Loucy (cell line): ENCODE results near the gene LAMB1.

Source experiments
- H2AFZ ChIP-seq: fragments of 200-600 bp; sonication (generic); 2 replicates; pipeline ENCODE4 v1.6.0; 2016; ENCODE audit warnings: antibody characterized with exemption, mild to moderate bottlenecking, low read length, moderate library complexity
- H3F3A ChIP-seq: fragments of 200-600 bp; 2 replicates; pipeline ENCODE4 v1.6.0; 2016; ENCODE audit warnings: antibody characterized with exemption, low read depth, mild to moderate bottlenecking
- H3K27me3 ChIP-seq: fragments of 200-600 bp; sonication (generic); 2 replicates; pipeline ENCODE4 v1.6.1; 2014; ENCODE audit warnings: low read length, mild to moderate bottlenecking; ENCODE audit not compliant: insufficient read depth, poor library complexity, severe bottlenecking
- H3K36me3 ChIP-seq: fragments of 200-600 bp; sonication (generic); 2 replicates; pipeline ENCODE4 v1.6.1; 2016; ENCODE audit warnings: low read length; ENCODE audit not compliant: insufficient read depth
- H3K4me1 ChIP-seq: fragments of 200-600 bp; sonication (generic); 2 replicates; pipeline ENCODE4 v1.5.1; 2014; ENCODE audit warnings: low read length, mild to moderate bottlenecking; ENCODE audit not compliant: insufficient read depth, poor library complexity, severe bottlenecking
- H3K4me2 ChIP-seq: fragments of 200-600 bp; sonication (generic); 2 replicates; pipeline ENCODE4 v1.6.0; 2014; ENCODE audit warnings: antibody characterized with exemption, low read length, low read depth, mild to moderate bottlenecking; ENCODE audit not compliant: poor library complexity, severe bottlenecking
- H3K4me3 ChIP-seq: fragments of 200-600 bp; sonication (generic); 2 replicates; pipeline ENCODE4 v1.5.1; 2014; ENCODE audit warnings: low read length, mild to moderate bottlenecking, mixed read lengths; ENCODE audit not compliant: poor library complexity, severe bottlenecking
- H3K79me2 ChIP-seq: fragments of 200-600 bp; sonication (generic); 2 replicates; pipeline ENCODE4 v1.6.1; 2014; ENCODE audit warnings: low read length; ENCODE audit not compliant: insufficient read depth
- H3K9ac ChIP-seq: fragments of 200-600 bp; sonication (generic); 2 replicates; pipeline ENCODE4 v1.6.0; 2014; ENCODE audit warnings: mild to moderate bottlenecking, low read depth, low read length, moderate library complexity; ENCODE audit not compliant: poor library complexity, severe bottlenecking
- H3K9me2 ChIP-seq: fragments of 200-600 bp; sonication (generic); replicated peaks from 2 replicates; pipeline ENCODE4 v1.6.1; 2016; ENCODE audit warnings: low read depth, low read length, mixed read lengths
- H3K9me3 ChIP-seq: fragments of 200-600 bp; sonication (generic); 2 replicates; pipeline ENCODE4 v1.6.1; 2014; ENCODE audit warnings: mild to moderate bottlenecking, antibody characterized with exemption, low read length, low read depth; ENCODE audit not compliant: insufficient read depth
- H4K20me1 ChIP-seq: fragments of 200-600 bp; sonication (generic); 2 replicates; pipeline ENCODE4 v1.6.0; 2014; ENCODE audit warnings: antibody characterized with exemption, low read length, mild to moderate bottlenecking; ENCODE audit not compliant: insufficient read depth, poor library complexity, severe bottlenecking
- EZH2phosphoT487 ChIP-seq: fragments of 200-600 bp; IDR thresholded peaks from 2 replicates; pipeline ENCODE4 v1.6.1; 2018; ENCODE audit warnings: antibody characterized with exemption, mild to moderate bottlenecking, moderate library complexity, borderline replicate concordance
- TF ChIP-seq, protein P1 (sequence below): fragments of 200-600 bp; sonication (generic); conservative IDR thresholded peaks from 2 replicates; pipeline ENCODE4 v1.5.1; 2014; ENCODE audit warnings: mild to moderate bottlenecking, antibody characterized with exemption, low read length

The LAMB1 gene

DNA sequence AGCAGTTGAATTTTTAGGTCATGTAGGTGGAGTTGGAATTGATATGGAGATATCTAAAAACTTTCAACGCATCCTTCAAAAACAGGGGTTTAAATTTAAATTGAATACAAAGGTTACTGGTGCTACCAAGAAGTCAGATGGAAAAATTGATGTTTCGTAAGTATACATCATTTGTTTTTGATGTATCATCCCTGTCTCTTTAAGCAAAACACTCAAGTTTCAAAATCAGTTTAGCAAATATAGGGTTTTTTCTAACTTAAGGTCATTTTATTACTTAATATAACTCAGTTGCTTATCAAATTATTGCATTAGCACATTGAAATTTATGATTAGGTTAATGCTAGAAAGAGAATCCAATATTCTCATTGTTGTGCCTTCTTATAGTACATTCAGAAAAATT lies 87.4 kb downstream of the LAMB1 start:
- Histone ChIP-seq H3K9ac (no peak overlapping the region), H3K27me3 (no peaks in the 10 kb centered on the region), H4K20me1 (peaks cover 18% of the 10 kb centered on the region), H3K9me2 (no peaks in the 10 kb centered on the region), H3K79me2 (peaks cover 20% of the 10 kb centered on the region), H3K36me3 (peaks cover 89% of the 10 kb centered on the region), H3K4me1 (peaks cover 10% of the 10 kb centered on the region), H3K4me3 (no peak overlapping the region), H2AFZ (no peak overlapping the region), H3F3A (no peaks in the 10 kb centered on the region), H3K9me3 (no peaks in the 10 kb centered on the region), H3K4me2 (no peak overlapping the region)
- no peak for TF ChIP-seq EZH2phosphoT487
- TF ChIP-seq, protein P1, sequence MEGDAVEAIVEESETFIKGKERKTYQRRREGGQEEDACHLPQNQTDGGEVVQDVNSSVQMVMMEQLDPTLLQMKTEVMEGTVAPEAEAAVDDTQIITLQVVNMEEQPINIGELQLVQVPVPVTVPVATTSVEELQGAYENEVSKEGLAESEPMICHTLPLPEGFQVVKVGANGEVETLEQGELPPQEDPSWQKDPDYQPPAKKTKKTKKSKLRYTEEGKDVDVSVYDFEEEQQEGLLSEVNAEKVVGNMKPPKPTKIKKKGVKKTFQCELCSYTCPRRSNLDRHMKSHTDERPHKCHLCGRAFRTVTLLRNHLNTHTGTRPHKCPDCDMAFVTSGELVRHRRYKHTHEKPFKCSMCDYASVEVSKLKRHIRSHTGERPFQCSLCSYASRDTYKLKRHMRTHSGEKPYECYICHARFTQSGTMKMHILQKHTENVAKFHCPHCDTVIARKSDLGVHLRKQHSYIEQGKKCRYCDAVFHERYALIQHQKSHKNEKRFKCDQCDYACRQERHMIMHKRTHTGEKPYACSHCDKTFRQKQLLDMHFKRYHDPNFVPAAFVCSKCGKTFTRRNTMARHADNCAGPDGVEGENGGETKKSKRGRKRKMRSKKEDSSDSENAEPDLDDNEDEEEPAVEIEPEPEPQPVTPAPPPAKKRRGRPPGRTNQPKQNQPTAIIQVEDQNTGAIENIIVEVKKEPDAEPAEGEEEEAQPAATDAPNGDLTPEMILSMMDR: no peak

DNA sequence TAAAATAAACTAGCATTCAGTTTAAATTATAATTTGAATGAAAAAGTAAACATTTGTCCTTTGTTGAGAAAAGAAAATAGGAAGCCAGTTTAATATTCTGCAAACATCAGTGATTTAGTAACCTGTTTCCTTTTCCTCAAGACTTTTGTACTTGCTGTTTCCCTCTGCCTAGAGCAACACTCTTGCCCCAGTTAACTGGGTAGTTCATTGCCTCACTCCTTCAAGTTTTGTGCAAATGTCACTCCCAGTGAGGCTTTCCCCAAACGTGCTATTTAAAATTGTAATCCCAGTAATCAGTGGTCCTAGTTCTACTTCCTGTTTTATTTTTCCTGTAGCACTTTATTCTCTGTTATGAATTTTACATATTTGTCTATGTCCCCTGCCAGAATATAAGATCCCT lies 88.1 kb downstream of the LAMB1 start:
- no peaks in the 10 kb centered on the region for H3F3A ChIP-seq

DNA sequence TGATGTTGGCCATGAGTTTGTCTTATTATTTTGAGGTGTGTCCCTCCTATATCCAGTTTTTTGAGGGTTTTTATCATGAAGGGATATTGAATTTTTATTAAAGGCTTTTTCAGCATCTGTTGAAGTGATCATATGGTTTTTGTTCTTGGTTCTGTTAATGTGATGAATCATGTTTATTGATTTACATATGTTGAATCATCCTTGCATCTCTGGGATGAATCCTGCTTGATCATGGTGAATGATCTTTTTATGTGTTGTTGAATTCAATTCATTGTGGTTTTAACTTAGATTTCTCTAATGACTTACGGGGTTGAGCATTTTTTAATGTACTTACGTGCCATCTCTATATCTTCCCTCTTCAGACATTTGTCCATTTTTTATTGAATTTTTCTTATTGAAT lies 89.1 kb downstream of the LAMB1 start:
- no peak overlapping the region for H3K9ac ChIP-seq
- TF ChIP-seq, protein P1: no peak
- TF ChIP-seq EZH2phosphoT487: no peak
- H3K27me3 ChIP-seq: no peaks in the 10 kb centered on the region
- no peak overlapping the region for H3K4me2 ChIP-seq
- H3K9me3 ChIP-seq: no peaks in the 10 kb centered on the region
- peaks cover 87% of the 10 kb centered on the region for H3K36me3 ChIP-seq
- peaks cover 20% of the 10 kb centered on the region for H3K79me2 ChIP-seq
- H3K4me1 ChIP-seq: no peaks in the 10 kb centered on the region
- no peaks in the 10 kb centered on the region for H3F3A ChIP-seq
- no peak overlapping the region for H2AFZ ChIP-seq
- no peak overlapping the region for H3K4me3 ChIP-seq
- H3K9me2 ChIP-seq: no peaks in the 10 kb centered on the region
- H4K20me1 ChIP-seq: peaks cover 18% of the 10 kb centered on the region

More for the DNA sequence above, 88.1 kb downstream of the LAMB1 start:
- Histone ChIP-seq H3K4me1 (peaks cover 3% of the 10 kb centered on the region), H3K9me2 (no peaks in the 10 kb centered on the region), H3K9me3 (no peaks in the 10 kb centered on the region), H3K4me2 (no peak overlapping the region), H3K4me3 (no peak overlapping the region), H3K27me3 (no peaks in the 10 kb centered on the region), H2AFZ (no peak overlapping the region), H3K79me2 (peaks cover 20% of the 10 kb centered on the region), H4K20me1 (peaks cover 18% of the 10 kb centered on the region), H3K9ac (no peak overlapping the region), H3K36me3 (peaks cover 88% of the 10 kb centered on the region)
- TF ChIP-seq EZH2phosphoT487: no peak
- TF ChIP-seq, protein P1: no peak
